ENCODE results near the gene LRP1-AS. TPM values are rescaled to one million over a fixed set of nuclear protein-coding genes. Genes with fewer than 3 reads are reported as not detected.

The LRP1-AS gene
- total and polyA plus RNA-seq, 3 donors from 2014 or later = not detected

- 88 to 100% methylated on average over 1 to 14 of the region's 14 CpGs for WGBS, 2 donors
- Histone ChIP-seq H3K27me3 (no peaks in the 10 kb centered on the region), H3K9me3 (no peaks in the 10 kb centered on the region), H3K4me3 (no peak overlapping the region), H3K27ac (no peak overlapping the region), H3K36me3 (ENCODE audit: low read depth, missing control alignments) (no peaks in the 10 kb centered on the region), H3K4me1 (peaks cover 15% of the 10 kb centered on the region)
- TF ChIP-seq POLR2A (IDR thresholded peaks at IDR 0.05) (no peak), CTCF (IDR thresholded peaks at IDR 0.05) (no peak)
- DNase-seq = no peak
- intact Hi-C loops (cut with DNase I; ENCODE audit: low total_unique reads) = loop anchor here (2.0 kb wide), 1 partner anchor 51 kb away; no protein-coding TSS in a partner anchor
Observed at GRCh38 chr12:57178213-57178612, 30.8 kb upstream of the LRP1-AS start.

- intact Hi-C loops (cut with DNase I; ENCODE audit: low total_unique reads) = no loop called here
- H3K36me3 ChIP-seq (ENCODE audit: low read depth, missing control alignments) = no peaks in the 10 kb centered on the region
- 89 to 92% methylated on average over 16 of the region's 16 CpGs for WGBS, 2 donors
- no peaks in the 10 kb centered on the region for H3K27me3 ChIP-seq
- no peak for DNase-seq
- no peak for TF ChIP-seq POLR2A (IDR thresholded peaks at IDR 0.05)
- TF ChIP-seq CTCF (IDR thresholded peaks at IDR 0.05) = no peak
- H3K4me3 ChIP-seq = no peak overlapping the region
- peaks cover 19% of the 10 kb centered on the region for H3K4me1 ChIP-seq
- H3K27ac ChIP-seq = no peak overlapping the region
- no peaks in the 10 kb centered on the region for H3K9me3 ChIP-seq
Observed at GRCh38 chr12:57177354-57177753, 29.9 kb upstream of the LRP1-AS start.

- Histone ChIP-seq H3K4me3 (no peak overlapping the region), H3K9me3 (no peaks in the 10 kb centered on the region), H3K4me1 (peaks cover 24% of the 10 kb centered on the region), H3K27ac (no peak overlapping the region), H3K27me3 (no peaks in the 10 kb centered on the region), H3K36me3 (ENCODE audit: low read depth, missing control alignments) (no peaks in the 10 kb centered on the region)
- no peak for DNase-seq
- intact Hi-C loops (cut with DNase I; ENCODE audit: low total_unique reads) = no loop called here
- WGBS, 2 donors = 91 to 93% methylated on average over 6 to 9 of the region's 9 CpGs
- TF ChIP-seq POLR2A (IDR thresholded peaks at IDR 0.05) = no peak
- TF ChIP-seq CTCF (IDR thresholded peaks at IDR 0.05) = no peak
Observed at GRCh38 chr12:57176846-57177245, 29.4 kb upstream of the LRP1-AS start.

GRCh38 chr12:57176139-57176477 is 28.7 kb upstream of the LRP1-AS start:
- Histone ChIP-seq H3K27ac (peak overlapping the region in 1 of 2 donors; percentile 59), H3K4me1 (peaks cover 28% of the 10 kb centered on the region), H3K9me3 (no peaks in the 10 kb centered on the region), H3K27me3 (no peaks in the 10 kb centered on the region), H3K36me3 (ENCODE audit: low read depth, missing control alignments) (no peaks in the 10 kb centered on the region), H3K4me3 (no peak overlapping the region)
- intact Hi-C loops (cut with DNase I; ENCODE audit: low total_unique reads) = no loop called here
- TF ChIP-seq CTCF (IDR thresholded peaks at IDR 0.05) (no peak), POLR2A (IDR thresholded peaks at IDR 0.05) (no peak)
- DNase-seq = no peak
- WGBS, 2 donors = 76 to 78% methylated on average over 6 to 9 of the region's 9 CpGs

GRCh38 chr12:57175428-57176138 is 28.2 kb upstream of the LRP1-AS start:
- intact Hi-C loops (cut with DNase I; ENCODE audit: low total_unique reads) = no loop called here
- no peaks in the 10 kb centered on the region for H3K27me3 ChIP-seq
- no peaks in the 10 kb centered on the region for H3K9me3 ChIP-seq
- WGBS, 2 donors = 19 to 52% methylated on average over 10 to 29 of the region's 29 CpGs
- H3K4me3 ChIP-seq = no peak overlapping the region
- peak; percentile 80 to 87 (median 80) for TF ChIP-seq CTCF (IDR thresholded peaks at IDR 0.05)
- TF ChIP-seq POLR2A (IDR thresholded peaks at IDR 0.05) = no peak
- peak overlapping the region; percentile 53 to 59 for H3K27ac ChIP-seq
- H3K36me3 ChIP-seq (ENCODE audit: low read depth, missing control alignments) = no peaks in the 10 kb centered on the region
- peak; percentile 90 for DNase-seq
- peaks cover 28% of the 10 kb centered on the region for H3K4me1 ChIP-seq
